ENCODE measurements around the gene STRADB.

Gene STRADB

DNA sequence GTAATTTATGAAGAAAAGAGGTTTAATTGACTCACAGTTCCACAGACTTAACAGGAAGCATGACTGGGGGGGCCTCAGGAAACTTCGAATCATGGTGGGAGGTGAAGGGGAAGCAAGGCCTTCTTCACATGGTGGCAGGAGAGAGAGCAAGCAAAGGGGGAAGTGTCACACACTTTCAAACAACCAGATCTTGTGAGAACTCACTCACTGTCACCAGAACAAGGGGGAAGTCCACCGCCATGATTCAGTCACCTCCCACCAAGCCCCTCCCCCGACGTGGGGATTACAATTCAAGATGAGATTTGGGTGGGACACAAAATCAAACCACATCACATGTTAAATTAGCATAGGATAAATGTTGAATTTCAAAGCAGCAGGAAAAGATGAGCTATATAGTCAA lies 56.2 kb downstream of the STRADB start:
- Histone ChIP-seq H3K79me2 (ENCODE audit: control insufficient read depth, low read length) (no peaks in the 10 kb centered on the region), H4K20me1 (ENCODE audit: control insufficient read depth, insufficient read depth, low read depth, low read length) (no peaks in the 10 kb centered on the region), H3K36me3 (ENCODE audit: control insufficient read depth, low read length) (no peaks in the 10 kb centered on the region), H3K9me3 (ENCODE audit: control insufficient read depth, insufficient read depth, low read length) (no peaks in the 10 kb centered on the region), H3K4me2 (ENCODE audit: low read length) (no peak overlapping the region), H3K9me2 (replicated peaks; ENCODE audit: control insufficient read depth, low read length) (no peaks in the 10 kb centered on the region), H3K4me3 (ENCODE audit: low read length) (no peak overlapping the region), H3K27me3 (ENCODE audit: control insufficient read depth, low read length) (no peaks in the 10 kb centered on the region), H3K27ac (ENCODE audit: low read depth, low read length) (no peak overlapping the region), H3K4me1 (ENCODE audit: control insufficient read depth, low read length) (no peaks in the 10 kb centered on the region), H3F3A (ENCODE audit: control insufficient read depth, insufficient read depth) (no peaks in the 10 kb centered on the region)
- TF ChIP-seq, protein P1, sequence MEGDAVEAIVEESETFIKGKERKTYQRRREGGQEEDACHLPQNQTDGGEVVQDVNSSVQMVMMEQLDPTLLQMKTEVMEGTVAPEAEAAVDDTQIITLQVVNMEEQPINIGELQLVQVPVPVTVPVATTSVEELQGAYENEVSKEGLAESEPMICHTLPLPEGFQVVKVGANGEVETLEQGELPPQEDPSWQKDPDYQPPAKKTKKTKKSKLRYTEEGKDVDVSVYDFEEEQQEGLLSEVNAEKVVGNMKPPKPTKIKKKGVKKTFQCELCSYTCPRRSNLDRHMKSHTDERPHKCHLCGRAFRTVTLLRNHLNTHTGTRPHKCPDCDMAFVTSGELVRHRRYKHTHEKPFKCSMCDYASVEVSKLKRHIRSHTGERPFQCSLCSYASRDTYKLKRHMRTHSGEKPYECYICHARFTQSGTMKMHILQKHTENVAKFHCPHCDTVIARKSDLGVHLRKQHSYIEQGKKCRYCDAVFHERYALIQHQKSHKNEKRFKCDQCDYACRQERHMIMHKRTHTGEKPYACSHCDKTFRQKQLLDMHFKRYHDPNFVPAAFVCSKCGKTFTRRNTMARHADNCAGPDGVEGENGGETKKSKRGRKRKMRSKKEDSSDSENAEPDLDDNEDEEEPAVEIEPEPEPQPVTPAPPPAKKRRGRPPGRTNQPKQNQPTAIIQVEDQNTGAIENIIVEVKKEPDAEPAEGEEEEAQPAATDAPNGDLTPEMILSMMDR (IDR thresholded peaks at IDR 0.05; ENCODE audit: low read depth, low read length, poor library complexity, severe bottlenecking), result no peak
- TF ChIP-seq EZH2phosphoT487 (IDR thresholded peaks at IDR 0.05; ENCODE audit: borderline replicate concordance, low read length), result no peak

DNA sequence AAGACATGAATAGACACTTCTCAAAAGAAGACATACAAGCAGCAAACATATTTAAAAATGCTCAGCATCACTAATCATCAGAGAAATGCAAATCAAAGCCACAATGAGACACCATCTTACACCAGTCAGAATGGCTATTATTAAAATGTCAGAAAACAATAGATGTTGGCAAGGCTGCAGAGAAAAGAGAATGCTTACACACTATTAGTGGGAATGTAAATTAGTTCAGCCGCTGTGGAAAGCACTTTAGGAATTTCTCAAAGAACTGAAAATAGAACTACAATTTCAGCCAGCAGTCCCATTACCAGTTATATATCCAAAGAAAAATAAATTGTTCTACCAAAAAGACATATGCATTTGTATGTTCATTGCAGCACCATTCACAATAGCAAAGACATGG lies 61.7 kb downstream of the STRADB start:
- no peak for TF ChIP-seq EZH2phosphoT487 (IDR thresholded peaks at IDR 0.05; ENCODE audit: borderline replicate concordance, low read length)
- TF ChIP-seq, protein P1 (IDR thresholded peaks at IDR 0.05; ENCODE audit: low read depth, low read length, poor library complexity, severe bottlenecking), result no peak
- Histone ChIP-seq H3K36me3 (ENCODE audit: control insufficient read depth, low read length) (no peaks in the 10 kb centered on the region), H3K27ac (ENCODE audit: low read depth, low read length) (no peak overlapping the region), H3K9me2 (replicated peaks; ENCODE audit: control insufficient read depth, low read length) (no peaks in the 10 kb centered on the region), H3F3A (ENCODE audit: control insufficient read depth, insufficient read depth) (no peaks in the 10 kb centered on the region), H3K9me3 (ENCODE audit: control insufficient read depth, insufficient read depth, low read length) (no peaks in the 10 kb centered on the region), H3K79me2 (ENCODE audit: control insufficient read depth, low read length) (no peaks in the 10 kb centered on the region), H3K27me3 (ENCODE audit: control insufficient read depth, low read length) (no peaks in the 10 kb centered on the region), H3K4me1 (ENCODE audit: control insufficient read depth, low read length) (no peaks in the 10 kb centered on the region), H3K4me3 (ENCODE audit: low read length) (no peak overlapping the region), H3K4me2 (ENCODE audit: low read length) (no peak overlapping the region), H4K20me1 (ENCODE audit: control insufficient read depth, insufficient read depth, low read depth, low read length) (no peaks in the 10 kb centered on the region)

DNA sequence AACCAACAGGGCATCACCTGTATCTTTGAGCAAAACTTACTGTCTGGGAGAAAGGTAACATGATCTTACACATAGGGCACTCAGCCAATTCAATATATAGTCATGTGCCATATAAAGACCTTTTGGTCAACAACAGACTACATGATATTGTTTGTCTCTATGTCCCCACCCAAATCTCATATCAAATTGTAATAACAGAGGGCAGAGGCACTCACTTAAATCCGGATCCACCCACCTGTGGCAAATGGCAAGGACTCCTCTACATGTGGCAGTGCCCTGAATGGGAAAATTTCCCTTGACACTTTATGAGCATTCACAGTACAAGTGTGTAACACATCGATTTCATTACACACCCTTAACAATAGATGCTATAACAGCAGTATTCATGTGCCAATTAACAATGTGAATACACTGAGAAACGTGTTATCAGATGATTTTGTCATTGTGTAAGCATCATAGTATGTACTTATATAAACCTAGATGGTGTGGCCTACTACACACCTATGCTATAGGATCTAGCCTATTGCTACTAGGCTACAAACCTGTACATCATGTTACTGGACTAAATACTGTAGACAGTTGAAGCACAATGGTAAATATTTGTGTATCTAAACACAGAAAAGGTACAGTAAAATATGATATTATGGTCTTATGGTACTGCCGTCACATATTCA lies 64.2 kb downstream of the STRADB start:
- Histone ChIP-seq H3K4me2 (ENCODE audit: low read length) (no peak overlapping the region), H3K79me2 (ENCODE audit: control insufficient read depth, low read length) (no peaks in the 10 kb centered on the region), H3K27me3 (ENCODE audit: control insufficient read depth, low read length) (no peaks in the 10 kb centered on the region), H4K20me1 (ENCODE audit: control insufficient read depth, insufficient read depth, low read depth, low read length) (no peaks in the 10 kb centered on the region), H3K4me1 (ENCODE audit: control insufficient read depth, low read length) (no peaks in the 10 kb centered on the region), H3K9me3 (ENCODE audit: control insufficient read depth, insufficient read depth, low read length) (no peaks in the 10 kb centered on the region), H3F3A (ENCODE audit: control insufficient read depth, insufficient read depth) (no peaks in the 10 kb centered on the region), H3K27ac (ENCODE audit: low read depth, low read length) (no peak overlapping the region), H3K9me2 (replicated peaks; ENCODE audit: control insufficient read depth, low read length) (no peaks in the 10 kb centered on the region), H3K4me3 (ENCODE audit: low read length) (no peak overlapping the region), H3K36me3 (ENCODE audit: control insufficient read depth, low read length) (no peaks in the 10 kb centered on the region)
- no peak for TF ChIP-seq EZH2phosphoT487 (IDR thresholded peaks at IDR 0.05; ENCODE audit: borderline replicate concordance, low read length)
- TF ChIP-seq, protein P1 (IDR thresholded peaks at IDR 0.05; ENCODE audit: low read depth, low read length, poor library complexity, severe bottlenecking), result no peak
